ENCODE data around the gene CNTF. TPM values are rescaled to one million over a fixed set of nuclear protein-coding genes. Genes with fewer than 3 reads are reported as not detected.

The CNTF gene
- total and polyA plus RNA-seq, 10 of the 15 experiments (the other 5 are each of a cell fraction or from before 2014, with no cell fraction given) = 0.16 to 2.3 (median 0.73) TPM

- TF ChIP-seq, protein P1, sequence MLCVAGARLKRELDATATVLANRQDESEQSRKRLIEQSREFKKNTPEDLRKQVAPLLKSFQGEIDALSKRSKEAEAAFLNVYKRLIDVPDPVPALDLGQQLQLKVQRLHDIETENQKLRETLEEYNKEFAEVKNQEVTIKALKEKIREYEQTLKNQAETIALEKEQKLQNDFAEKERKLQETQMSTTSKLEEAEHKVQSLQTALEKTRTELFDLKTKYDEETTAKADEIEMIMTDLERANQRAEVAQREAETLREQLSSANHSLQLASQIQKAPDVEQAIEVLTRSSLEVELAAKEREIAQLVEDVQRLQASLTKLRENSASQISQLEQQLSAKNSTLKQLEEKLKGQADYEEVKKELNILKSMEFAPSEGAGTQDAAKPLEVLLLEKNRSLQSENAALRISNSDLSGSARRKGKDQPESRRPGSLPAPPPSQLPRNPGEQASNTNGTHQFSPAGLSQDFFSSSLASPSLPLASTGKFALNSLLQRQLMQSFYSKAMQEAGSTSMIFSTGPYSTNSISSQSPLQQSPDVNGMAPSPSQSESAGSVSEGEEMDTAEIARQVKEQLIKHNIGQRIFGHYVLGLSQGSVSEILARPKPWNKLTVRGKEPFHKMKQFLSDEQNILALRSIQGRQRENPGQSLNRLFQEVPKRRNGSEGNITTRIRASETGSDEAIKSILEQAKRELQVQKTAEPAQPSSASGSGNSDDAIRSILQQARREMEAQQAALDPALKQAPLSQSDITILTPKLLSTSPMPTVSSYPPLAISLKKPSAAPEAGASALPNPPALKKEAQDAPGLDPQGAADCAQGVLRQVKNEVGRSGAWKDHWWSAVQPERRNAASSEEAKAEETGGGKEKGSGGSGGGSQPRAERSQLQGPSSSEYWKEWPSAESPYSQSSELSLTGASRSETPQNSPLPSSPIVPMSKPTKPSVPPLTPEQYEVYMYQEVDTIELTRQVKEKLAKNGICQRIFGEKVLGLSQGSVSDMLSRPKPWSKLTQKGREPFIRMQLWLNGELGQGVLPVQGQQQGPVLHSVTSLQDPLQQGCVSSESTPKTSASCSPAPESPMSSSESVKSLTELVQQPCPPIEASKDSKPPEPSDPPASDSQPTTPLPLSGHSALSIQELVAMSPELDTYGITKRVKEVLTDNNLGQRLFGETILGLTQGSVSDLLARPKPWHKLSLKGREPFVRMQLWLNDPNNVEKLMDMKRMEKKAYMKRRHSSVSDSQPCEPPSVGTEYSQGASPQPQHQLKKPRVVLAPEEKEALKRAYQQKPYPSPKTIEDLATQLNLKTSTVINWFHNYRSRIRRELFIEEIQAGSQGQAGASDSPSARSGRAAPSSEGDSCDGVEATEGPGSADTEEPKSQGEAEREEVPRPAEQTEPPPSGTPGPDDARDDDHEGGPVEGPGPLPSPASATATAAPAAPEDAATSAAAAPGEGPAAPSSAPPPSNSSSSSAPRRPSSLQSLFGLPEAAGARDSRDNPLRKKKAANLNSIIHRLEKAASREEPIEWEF (IDR thresholded peaks at IDR 0.05; ENCODE audit: insufficient replicate concordance, low read depth, low read length) = peak; percentile 93
- peak; percentile 98 for TF ChIP-seq BCL11A (IDR thresholded peaks at IDR 0.05; ENCODE audit: low read depth, low read length)
- TF ChIP-seq ZZZ3 (IDR thresholded peaks at IDR 0.05; ENCODE audit: control insufficient read depth, insufficient read length, low read depth) = no peak
- no peak for TF ChIP-seq NFYA (IDR thresholded peaks at IDR 0.05; ENCODE audit: borderline replicate concordance, low read depth, low read length)
- TF ChIP-seq E4F1 (IDR thresholded peaks at IDR 0.05; ENCODE audit: borderline replicate concordance, partially characterized antibody) = no peak
- 0 out of 2 replicates have a peak, but pooled peaks have one; percentile 43 for TF ChIP-seq JUND (IDR thresholded peaks at IDR 0.05; ENCODE audit: low read depth, low read length)
- TF ChIP-seq RCOR1 (conservative IDR thresholded peaks at IDR 0.05; ENCODE audit: low read depth, low read length) = no peak
- peak; percentile 8; the same call in 1 of the 2 replicates for TF ChIP-seq ZNF217 (IDR thresholded peaks at IDR 0.05)
- TF ChIP-seq ZBED1 (IDR thresholded peaks at IDR 0.05; ENCODE audit: borderline replicate concordance) = peak; percentile 62; the same call in 1 of the 2 replicates
- TF ChIP-seq TAF1 (IDR thresholded peaks at IDR 0.05; ENCODE audit: borderline replicate concordance, low read depth, low read length) = peak; percentile 81
- no peak for TF ChIP-seq NR2C1 (IDR thresholded peaks at IDR 0.05)
- peak; percentile 80 for TF ChIP-seq SMAD5 (IDR thresholded peaks at IDR 0.05; ENCODE audit: low read depth)
- TF ChIP-seq SMC3 (IDR thresholded peaks at IDR 0.05; ENCODE audit: borderline replicate concordance, low read length) = peak; percentile 22; the same call in 1 of the 2 replicates
- TF ChIP-seq NKRF (conservative IDR thresholded peaks at IDR 0.05) = no peak; the same call in 1 of the 2 replicates
- TF ChIP-seq IKZF2 (IDR thresholded peaks at IDR 0.05) = peak; percentile 65 to 75; a peak in 2 of 4 replicates
- TF ChIP-seq SREBF2 (IDR thresholded peaks at IDR 0.05; ENCODE audit: low read length) = no peak
- TF ChIP-seq, protein P2, sequence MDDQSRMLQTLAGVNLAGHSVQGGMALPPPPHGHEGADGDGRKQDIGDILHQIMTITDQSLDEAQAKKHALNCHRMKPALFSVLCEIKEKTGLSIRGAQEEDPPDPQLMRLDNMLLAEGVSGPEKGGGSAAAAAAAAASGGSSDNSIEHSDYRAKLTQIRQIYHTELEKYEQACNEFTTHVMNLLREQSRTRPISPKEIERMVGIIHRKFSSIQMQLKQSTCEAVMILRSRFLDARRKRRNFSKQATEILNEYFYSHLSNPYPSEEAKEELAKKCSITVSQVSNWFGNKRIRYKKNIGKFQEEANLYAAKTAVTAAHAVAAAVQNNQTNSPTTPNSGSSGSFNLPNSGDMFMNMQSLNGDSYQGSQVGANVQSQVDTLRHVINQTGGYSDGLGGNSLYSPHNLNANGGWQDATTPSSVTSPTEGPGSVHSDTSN (IDR thresholded peaks at IDR 0.05; ENCODE audit: insufficient replicate concordance, low read depth, low read length) = peak; percentile 59
- TF ChIP-seq HDAC2 (IDR thresholded peaks at IDR 0.05) = no peak
- no peak for TF ChIP-seq CHD4 (IDR thresholded peaks at IDR 0.05)
- TF ChIP-seq EP300 (IDR thresholded peaks at IDR 0.05; ENCODE audit: borderline replicate concordance in 1 of 2, control insufficient read depth in 1 of 2, low read depth in 2 of 2, low read length in 2 of 2) = peak; percentile 96 to 98; a peak in 3 of 4 replicates
Measured at GRCh38 chr11:58577555-58578135, 44.8 kb upstream of the CNTF start (continued).

All from GM12878 (cell line).